HCT116 (cell line): ENCODE measurements around the gene JAK3. TPM values are rescaled to one million over a fixed set of nuclear protein-coding genes. Genes with fewer than 3 reads are reported as not detected.

Experiments
- ATAC-seq: fragments of 200-7000 bp; cut with Tn5 transposase; 2 replicates; pipeline ENCODE4 v1.9.1; 2020; ENCODE audit warnings: mild to moderate bottlenecking, moderate library complexity
- BruUV-seq: library from RNA; stranded (reverse); fragments of 400-500 nt; replicated peaks from 2 replicates; lab custom pipeline; 2021; lab: Mats Ljungman, UMichigan
- CTCF ChIA-PET: fragments of 300-600 bp; sonication (Branson Sonifier 250); formaldehyde crosslinking; loops from one replicate; lab custom pipeline; 2021; ENCODE audit warnings: antibody characterized with exemption; lab: Charles Lee
- POLR2A ChIA-PET: fragments of 300-600, 350-600 bp; sonication (Branson Sonifier 250); formaldehyde crosslinking; loops from one replicate; lab custom pipeline; 2021; ENCODE audit warnings: antibody characterized with exemption; lab: Charles Lee
- RAD21 ChIA-PET, 2 experiments: fragments of 300-600 bp; sonication (Branson Sonifier 250); formaldehyde crosslinking; loops; one replicate each; lab custom pipeline; 2023; ENCODE audit warnings: low total read pairs in 2 of 2; ENCODE audit not compliant: uncharacterized antibody in 2 of 2, unreplicated experiment in 2 of 2, low non-redundant PET in 1 of 2; lab: Charles Lee
- DNase-seq: peaks from one replicate; pipeline ENCODE4 v3.0.0-alpha.2; 2010; ENCODE audit warnings: low read depth, low spot score
- H2AFZ ChIP-seq: fragments of 200-600 bp; shearing (Covaris generic), sonication (generic); 2 replicates; pipeline ENCODE4 v1.6.1; 2017; ENCODE audit warnings: low read depth, mixed run types, mixed read lengths, antibody characterized with exemption, low read length; ENCODE audit not compliant: poor library complexity, severe bottlenecking
- H3K27ac ChIP-seq: 2 replicates; pipeline ENCODE4 v1.5.1; 2012; ENCODE audit warnings: low read depth, low read length
- H3K27me3 ChIP-seq: fragments of 200-600 bp; sonication (generic); 2 replicates; pipeline ENCODE4 v1.6.1; 2016; ENCODE audit warnings: mixed run types, low read length, mixed read lengths; ENCODE audit not compliant: insufficient read depth
- H3K36me3 ChIP-seq, 2 experiments: fragments of 200-500 bp in 1 of 2; fragments of 200-600 bp in 1 of 2; sonication (Bioruptor generic) in 1 of 2; sonication (generic) in 1 of 2; 2 replicates each; pipeline versions ENCODE4 v1.5.1 to v1.6.1; 2014 to 2016; ENCODE audit warnings: low read length in 2 of 2, inconsistent platforms in 1 of 2, mixed read lengths in 1 of 2, mixed run types in 1 of 2; ENCODE audit not compliant: insufficient read depth in 2 of 2, control insufficient read depth in 1 of 2
- H3K4me1 ChIP-seq, 2 experiments: fragments of 200-600 bp in 1 of 2; sonication (generic) in 1 of 2; 2 replicates each; pipeline versions ENCODE4 v1.5.1 to v1.6.1; 2012 to 2017; ENCODE audit warnings: low read length in 2 of 2, inconsistent platforms in 1 of 2, mild to moderate bottlenecking in 1 of 2, mixed read lengths in 1 of 2, mixed run types in 1 of 2, moderate library complexity in 1 of 2; ENCODE audit not compliant: insufficient read depth in 2 of 2, control insufficient read depth in 1 of 2
- H3K4me2 ChIP-seq: fragments of 200-600 bp; sonication (generic); 2 replicates; pipeline ENCODE4 v1.6.1; 2017; ENCODE audit warnings: mixed run types, low read length, mixed read lengths
- H3K4me3 ChIP-seq, 2 experiments: fragments of 200-600 bp in 1 of 2; sonication (generic) in 1 of 2; replicated peaks in 1 of 2; 2 replicates each; pipeline ENCODE4 v1.5.1; 2011 to 2016; ENCODE audit warnings: low read length in 2 of 2, control low read depth in 1 of 2, low read depth in 1 of 2, mild to moderate bottlenecking in 1 of 2, mixed read lengths in 1 of 2, mixed run types in 1 of 2
- H3K79me2 ChIP-seq: fragments of 200-600 bp; sonication (generic); 2 replicates; pipeline ENCODE4 v1.6.1; 2017; ENCODE audit warnings: mild to moderate bottlenecking, mixed run types, low read length, moderate library complexity, mixed read lengths; ENCODE audit not compliant: insufficient read depth
- H3K9ac ChIP-seq: fragments of 200-600 bp; sonication (generic); 2 replicates; pipeline ENCODE4 v1.6.1; 2016; ENCODE audit warnings: low read length, mixed read lengths
- H3K9me2 ChIP-seq: fragments of 200-600 bp; sonication (generic), shearing (Covaris generic); 2 replicates; pipeline ENCODE4 v1.6.1; 2017; ENCODE audit warnings: mixed run types, mild to moderate bottlenecking, moderate library complexity; ENCODE audit not compliant: insufficient read depth
- H3K9me3 ChIP-seq, 2 experiments: fragments of 200-500 bp in 1 of 2; fragments of 200-600 bp in 1 of 2; sonication (Bioruptor generic) in 1 of 2; sonication (generic) in 1 of 2; 2 replicates each; pipeline ENCODE4 v1.6.1; 2014 to 2017; ENCODE audit warnings: low read length in 2 of 2, mixed read lengths in 2 of 2, inconsistent platforms in 1 of 2, low read depth in 1 of 2, mild to moderate bottlenecking in 1 of 2, mixed run types in 1 of 2, moderate library complexity in 1 of 2; ENCODE audit not compliant: control insufficient read depth in 1 of 2, insufficient read depth in 1 of 2
- H4K20me1 ChIP-seq: fragments of 200-600 bp; sonication (generic), shearing (Covaris generic); 2 replicates; pipeline ENCODE4 v1.6.1; 2017; ENCODE audit warnings: mixed run types, mild to moderate bottlenecking, moderate library complexity; ENCODE audit not compliant: insufficient read depth
- CEBPB ChIP-seq: IDR thresholded peaks from 2 replicates; pipeline ENCODE4 v1.6.1; 2012; ENCODE audit warnings: low read depth
- CTCF ChIP-seq, 3 experiments: fragments of 200-600 bp in 1 of 3; sonication (generic) in 1 of 3; IDR thresholded peaks in 2 of 3; conservative IDR thresholded peaks in 1 of 3; 2 replicates each; pipeline ENCODE4 v1.5.1; 2012 to 2017; ENCODE audit warnings: low read depth in 2 of 3, low read length in 2 of 3, antibody characterized with exemption in 1 of 3, borderline replicate concordance in 1 of 3, control low read depth in 1 of 3, mild to moderate bottlenecking in 1 of 3, mixed read lengths in 1 of 3, mixed run types in 1 of 3, moderate library complexity in 1 of 3; ENCODE audit not compliant: insufficient read depth in 1 of 3
- EGR1 ChIP-seq: IDR thresholded peaks from 2 replicates; pipeline ENCODE4 v1.6.1; 2012; ENCODE audit warnings: low read depth
- EZH2 ChIP-seq: fragments of 200-600 bp; sonication (generic); IDR thresholded peaks from 2 replicates; pipeline ENCODE4 v1.6.1; 2017; ENCODE audit warnings: antibody characterized with exemption, mixed run types
- POLR2A ChIP-seq: IDR thresholded peaks from 2 replicates; pipeline ENCODE4 v1.7.0; 2011; ENCODE audit warnings: borderline replicate concordance; ENCODE audit not compliant: insufficient read depth, insufficient read length; ENCODE audit errors: extremely low read depth
- POLR2AphosphoS5 ChIP-seq: IDR thresholded peaks from 2 replicates; pipeline ENCODE4 v1.6.1; 2011; ENCODE audit warnings: mild to moderate bottlenecking, low read depth, low read length, moderate library complexity
- SIN3A ChIP-seq: IDR thresholded peaks from 2 replicates; pipeline ENCODE4 v1.6.1; 2012; ENCODE audit warnings: low read depth
- SP1 ChIP-seq: IDR thresholded peaks from 2 replicates; pipeline ENCODE4 v1.6.1; 2012; ENCODE audit warnings: low read depth
- SRF ChIP-seq: IDR thresholded peaks from 2 replicates; pipeline ENCODE4 v1.6.1; 2012; ENCODE audit warnings: low read depth
- TCF7L2 ChIP-seq: IDR thresholded peaks from 2 replicates; pipeline ENCODE4 v1.7.0; 2011; ENCODE audit warnings: borderline replicate concordance, inconsistent platforms; ENCODE audit not compliant: insufficient read depth, insufficient read length; ENCODE audit errors: extremely low read depth
- YY1 ChIP-seq: IDR thresholded peaks from 2 replicates; pipeline ENCODE4 v1.6.1; 2011; ENCODE audit warnings: low read length, low read depth, moderate library complexity, mild to moderate bottlenecking; ENCODE audit not compliant: insufficient replicate concordance; ENCODE audit errors: extremely low read depth
- ZBTB33 ChIP-seq: IDR thresholded peaks from 2 replicates; pipeline ENCODE4 v1.6.1; 2011; ENCODE audit warnings: mild to moderate bottlenecking, low read length, moderate library complexity; ENCODE audit not compliant: insufficient replicate concordance; ENCODE audit errors: extremely low read depth
- ZNF274 ChIP-seq: fragments of 200-500 bp; sonication (Bioruptor generic); IDR thresholded peaks from 2 replicates; pipeline ENCODE4 v1.6.1; 2014; ENCODE audit warnings: mild to moderate bottlenecking, low read depth, low read length, inconsistent platforms
- intact Hi-C: fragments of 100-400 bp; cut with micrococcal nuclease; formaldehyde crosslinking; loops from 2 replicates; pipeline ENCODE4 v1.10.0; 2022
- total RNA-seq: library from RNA; stranded (reverse); gene quantifications from one replicate; pipeline ENCODE4 v1.2.1, GENCODE V29; 2021; ENCODE audit not compliant: unreplicated experiment
- TF ChIP-seq, protein P1 (sequence below): IDR thresholded peaks from 2 replicates; pipeline ENCODE4 v1.6.1; 2012; ENCODE audit warnings: low read depth
- TF ChIP-seq, protein P2 (sequence below): IDR thresholded peaks from 2 replicates; pipeline ENCODE4 v1.6.1; 2012

Gene JAK3
- total RNA-seq, 1 experiment from 2014 or later: 5.7 TPM

GRCh38 chr19:17840019-17840418 lies 7.8 kb downstream of the JAK3 start:
- no peak overlapping the region for H3K4me3 ChIP-seq
- no peak overlapping the region for H2AFZ ChIP-seq
- RAD21 ChIA-PET: no interaction called here
- no peak for TF ChIP-seq SP1
- TF ChIP-seq EGR1: no peak
- TF ChIP-seq EZH2: no peak
- TF ChIP-seq SRF: no peak
- no peak for TF ChIP-seq TCF7L2
- TF ChIP-seq POLR2A: no peak
- TF ChIP-seq YY1: no peak
- TF ChIP-seq, protein P1, sequence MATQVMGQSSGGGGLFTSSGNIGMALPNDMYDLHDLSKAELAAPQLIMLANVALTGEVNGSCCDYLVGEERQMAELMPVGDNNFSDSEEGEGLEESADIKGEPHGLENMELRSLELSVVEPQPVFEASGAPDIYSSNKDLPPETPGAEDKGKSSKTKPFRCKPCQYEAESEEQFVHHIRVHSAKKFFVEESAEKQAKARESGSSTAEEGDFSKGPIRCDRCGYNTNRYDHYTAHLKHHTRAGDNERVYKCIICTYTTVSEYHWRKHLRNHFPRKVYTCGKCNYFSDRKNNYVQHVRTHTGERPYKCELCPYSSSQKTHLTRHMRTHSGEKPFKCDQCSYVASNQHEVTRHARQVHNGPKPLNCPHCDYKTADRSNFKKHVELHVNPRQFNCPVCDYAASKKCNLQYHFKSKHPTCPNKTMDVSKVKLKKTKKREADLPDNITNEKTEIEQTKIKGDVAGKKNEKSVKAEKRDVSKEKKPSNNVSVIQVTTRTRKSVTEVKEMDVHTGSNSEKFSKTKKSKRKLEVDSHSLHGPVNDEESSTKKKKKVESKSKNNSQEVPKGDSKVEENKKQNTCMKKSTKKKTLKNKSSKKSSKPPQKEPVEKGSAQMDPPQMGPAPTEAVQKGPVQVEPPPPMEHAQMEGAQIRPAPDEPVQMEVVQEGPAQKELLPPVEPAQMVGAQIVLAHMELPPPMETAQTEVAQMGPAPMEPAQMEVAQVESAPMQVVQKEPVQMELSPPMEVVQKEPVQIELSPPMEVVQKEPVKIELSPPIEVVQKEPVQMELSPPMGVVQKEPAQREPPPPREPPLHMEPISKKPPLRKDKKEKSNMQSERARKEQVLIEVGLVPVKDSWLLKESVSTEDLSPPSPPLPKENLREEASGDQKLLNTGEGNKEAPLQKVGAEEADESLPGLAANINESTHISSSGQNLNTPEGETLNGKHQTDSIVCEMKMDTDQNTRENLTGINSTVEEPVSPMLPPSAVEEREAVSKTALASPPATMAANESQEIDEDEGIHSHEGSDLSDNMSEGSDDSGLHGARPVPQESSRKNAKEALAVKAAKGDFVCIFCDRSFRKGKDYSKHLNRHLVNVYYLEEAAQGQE: no peak
- TF ChIP-seq, protein P2, sequence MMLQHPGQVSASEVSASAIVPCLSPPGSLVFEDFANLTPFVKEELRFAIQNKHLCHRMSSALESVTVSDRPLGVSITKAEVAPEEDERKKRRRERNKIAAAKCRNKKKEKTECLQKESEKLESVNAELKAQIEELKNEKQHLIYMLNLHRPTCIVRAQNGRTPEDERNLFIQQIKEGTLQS: no peak
- TF ChIP-seq ZBTB33: no peak
- no peak for TF ChIP-seq SIN3A
- TF ChIP-seq POLR2AphosphoS5: no peak
- TF ChIP-seq CEBPB: no peak
- TF ChIP-seq CTCF (IDR thresholded peaks at IDR 0.05 in 2 of 3, conservative IDR thresholded peaks at IDR 0.05 in 1 of 3; ENCODE audit: borderline replicate concordance in 1 of 3, insufficient read depth in 1 of 3, low read depth in 2 of 3, low read length in 2 of 3): no peak
- no peak for TF ChIP-seq ZNF274
- TF ChIP-seq, all 23 proteins: peak for 0
- no TSS peak for BruUV-seq
- Histone ChIP-seq H3K79me2 (peaks cover 13% of the 10 kb centered on the region), H3K9me3 (no peaks in the 10 kb centered on the region), H3K27me3 (no peaks in the 10 kb centered on the region), H3K36me3 (no peaks in the 10 kb centered on the region), H3K4me1 (peaks cover 11 to 40% of the 10 kb centered on the region in 2 experiments; a peak in 3 of 4 replicates), H3K4me2 (no peak overlapping the region), H3K27ac (no peak overlapping the region), H3K9ac (no peak overlapping the region), H3K9me2 (no peaks in the 10 kb centered on the region), H4K20me1 (no peaks in the 10 kb centered on the region)
- DNase-seq (no peak), ATAC-seq (no peak)
- POLR2A ChIA-PET: no interaction called here
- CTCF ChIA-PET: interaction anchor here (2.2 kb wide), 1 partner anchor 9 kb away, joined by 6 read pairs; no protein-coding TSS in a partner anchor
- intact Hi-C loops: loop anchor here (5.0 kb wide), 1 partner anchor 43 kb away; the partner anchor contains the start of gene B3GNT3
